OCI-LY7 (cell line): ENCODE measurements around the gene LMX1A. TPM values are rescaled to one million over a fixed set of nuclear protein-coding genes. Genes with fewer than 3 reads are reported as not detected.

ENCODE experiments used
- BruUV-seq: library from RNA; stranded (reverse); fragments of 400-500 nt; replicated peaks from 2 replicates; lab custom pipeline; 2021; lab: Mats Ljungman, UMichigan
- CTCF ChIA-PET: fragments of 300-600 bp; sonication (Branson Sonifier 250); formaldehyde crosslinking; loops from one replicate; lab custom pipeline; 2022; ENCODE audit warnings: antibody characterized with exemption; ENCODE audit not compliant: unreplicated experiment; lab: Charles Lee
- POLR2A ChIA-PET: fragments of 300-600 bp; sonication (Branson Sonifier 250); formaldehyde crosslinking; loops from one replicate; lab custom pipeline; 2022; ENCODE audit warnings: antibody characterized with exemption; lab: Charles Lee
- DNase-seq: peaks from one replicate; pipeline ENCODE4 v3.0.0-alpha.2; 2015; ENCODE audit warnings: low spot score
- H2AFZ ChIP-seq: fragments of 200-600 bp; sonication (generic), shearing (Covaris generic); 2 replicates; pipeline ENCODE4 v1.6.1; 2014; ENCODE audit warnings: mild to moderate bottlenecking, antibody characterized with exemption, low read length, moderate library complexity
- H3K27ac ChIP-seq: fragments of 200-600 bp; sonication (generic); 2 replicates; pipeline ENCODE4 v1.5.1; 2014; ENCODE audit warnings: mixed run types, low read depth, mild to moderate bottlenecking, moderate library complexity, low read length, inconsistent platforms; ENCODE audit not compliant: poor library complexity, severe bottlenecking
- H3K36me3 ChIP-seq: fragments of 200-600 bp; sonication (generic); 2 replicates; pipeline ENCODE4 v1.6.1; 2014; ENCODE audit warnings: mild to moderate bottlenecking, antibody characterized with exemption, low read length, moderate library complexity, mixed read lengths; ENCODE audit not compliant: insufficient read depth
- H3K4me1 ChIP-seq: fragments of 200-600 bp; sonication (generic); 2 replicates; pipeline ENCODE4 v1.5.1; 2014; ENCODE audit warnings: mild to moderate bottlenecking, low read length; ENCODE audit not compliant: insufficient read depth, poor library complexity, severe bottlenecking
- H3K4me2 ChIP-seq: fragments of 200-600 bp; sonication (generic); 2 replicates; pipeline ENCODE4 v1.6.1; 2014; ENCODE audit warnings: mild to moderate bottlenecking, low read length
- H3K4me3 ChIP-seq: fragments of 200-600 bp; sonication (generic); 2 replicates; pipeline ENCODE4 v1.5.1; 2014; ENCODE audit warnings: mild to moderate bottlenecking, low read depth, low read length; ENCODE audit not compliant: poor library complexity, severe bottlenecking
- H3K79me2 ChIP-seq: fragments of 200-600 bp; sonication (generic); 2 replicates; pipeline ENCODE4 v1.6.1; 2016; ENCODE audit warnings: low read depth, mild to moderate bottlenecking, low read length, moderate library complexity, mixed read lengths; ENCODE audit not compliant: insufficient read depth
- H3K9me2 ChIP-seq: fragments of 200-600 bp; sonication (generic); 2 replicates; pipeline ENCODE4 v1.6.1; 2016; ENCODE audit warnings: mild to moderate bottlenecking, low read length, mixed read lengths; ENCODE audit not compliant: insufficient read depth
- H3K9me3 ChIP-seq: fragments of 200-600 bp; sonication (generic); 2 replicates; pipeline ENCODE4 v1.6.1; 2014; ENCODE audit warnings: mild to moderate bottlenecking, mixed run types, low read length, mixed read lengths
- H4K20me1 ChIP-seq: fragments of 200-600 bp; sonication (generic); 2 replicates; pipeline ENCODE4 v1.6.1; 2014; ENCODE audit warnings: mild to moderate bottlenecking, antibody characterized with exemption, low read length, moderate library complexity, mixed read lengths; ENCODE audit not compliant: insufficient read depth
- EZH2phosphoT487 ChIP-seq: fragments of 200-600 bp; sonication (generic); IDR thresholded peaks from 2 replicates; pipeline ENCODE4 v1.6.1; 2018; ENCODE audit warnings: low read depth, borderline replicate concordance, mild to moderate bottlenecking, mixed run types, antibody characterized with exemption, low read length, moderate library complexity, mixed read lengths
- intact Hi-C: fragments of 100-400 bp; cut with micrococcal nuclease; formaldehyde crosslinking; loops from one replicate; pipeline ENCODE4 v1.10.0; 2022; ENCODE audit not compliant: unreplicated experiment
- total RNA-seq, 2 experiments: library from RNA; depleted of rRNA in 1 of 2; stranded (reverse); fragments of >200 nt in 1 of 2; shearing (Covaris generic) in 1 of 2; gene quantifications; 2 replicates each; pipeline ENCODE4 v1.2.3, GENCODE V29; 2014 to 2022
- TF ChIP-seq, protein P1 (sequence below): fragments of 200-600 bp; sonication (generic); conservative IDR thresholded peaks from 2 replicates; pipeline ENCODE4 v1.5.1; 2014; ENCODE audit warnings: mild to moderate bottlenecking, antibody characterized with exemption, low read length, moderate library complexity, mixed read lengths

LMX1A gene
- total RNA-seq, 2 experiments from 2014 or later: not detected

- Histone ChIP-seq H3K9me2 (no peaks in the 10 kb centered on the region), H3K4me2 (no peak overlapping the region), H2AFZ (no peak overlapping the region), H3K27ac (no peak overlapping the region), H3K9me3 (no peaks in the 10 kb centered on the region), H3K4me1 (no peaks in the 10 kb centered on the region), H3K36me3 (no peaks in the 10 kb centered on the region), H3K79me2 (no peaks in the 10 kb centered on the region), H4K20me1 (no peaks in the 10 kb centered on the region), H3K4me3 (no peak overlapping the region)
- CTCF ChIA-PET: no interaction called here
- no TSS peak for BruUV-seq
- no peak for DNase-seq
- POLR2A ChIA-PET: interaction anchor here (0.7 kb wide), 1 partner anchor 98 kb away, joined by 3 read pairs; no protein-coding TSS in a partner anchor
- no peak for TF ChIP-seq EZH2phosphoT487
- TF ChIP-seq, protein P1, sequence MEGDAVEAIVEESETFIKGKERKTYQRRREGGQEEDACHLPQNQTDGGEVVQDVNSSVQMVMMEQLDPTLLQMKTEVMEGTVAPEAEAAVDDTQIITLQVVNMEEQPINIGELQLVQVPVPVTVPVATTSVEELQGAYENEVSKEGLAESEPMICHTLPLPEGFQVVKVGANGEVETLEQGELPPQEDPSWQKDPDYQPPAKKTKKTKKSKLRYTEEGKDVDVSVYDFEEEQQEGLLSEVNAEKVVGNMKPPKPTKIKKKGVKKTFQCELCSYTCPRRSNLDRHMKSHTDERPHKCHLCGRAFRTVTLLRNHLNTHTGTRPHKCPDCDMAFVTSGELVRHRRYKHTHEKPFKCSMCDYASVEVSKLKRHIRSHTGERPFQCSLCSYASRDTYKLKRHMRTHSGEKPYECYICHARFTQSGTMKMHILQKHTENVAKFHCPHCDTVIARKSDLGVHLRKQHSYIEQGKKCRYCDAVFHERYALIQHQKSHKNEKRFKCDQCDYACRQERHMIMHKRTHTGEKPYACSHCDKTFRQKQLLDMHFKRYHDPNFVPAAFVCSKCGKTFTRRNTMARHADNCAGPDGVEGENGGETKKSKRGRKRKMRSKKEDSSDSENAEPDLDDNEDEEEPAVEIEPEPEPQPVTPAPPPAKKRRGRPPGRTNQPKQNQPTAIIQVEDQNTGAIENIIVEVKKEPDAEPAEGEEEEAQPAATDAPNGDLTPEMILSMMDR: no peak
- intact Hi-C loops: no loop called here
These were observed 121.2 kb downstream of the LMX1A start for GRCh38 chr1:165235155-165235776.

DNA sequence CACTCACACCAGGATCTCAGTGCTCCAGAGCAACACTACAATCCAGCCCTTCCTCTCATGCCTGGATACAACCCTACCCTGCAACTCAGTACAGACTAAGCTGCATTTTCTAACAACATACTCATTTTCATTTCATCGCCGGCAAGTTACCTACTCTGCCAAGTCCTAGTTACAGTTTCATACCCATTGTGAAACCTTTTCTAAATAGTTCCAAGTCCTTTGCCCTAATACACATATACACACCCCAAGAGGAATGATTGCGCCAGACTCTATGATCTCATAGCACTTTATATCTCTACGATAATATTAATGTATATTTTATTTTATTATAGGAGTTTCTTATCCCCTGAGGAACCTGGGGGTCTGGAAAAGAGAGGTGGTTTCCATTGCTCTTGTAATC is 122.4 kb downstream of the LMX1A start:
- no peak overlapping the region for H3K27ac ChIP-seq
- TF ChIP-seq EZH2phosphoT487: no peak
- TF ChIP-seq, protein P1: no peak
- no peak for DNase-seq
- H3K4me1 ChIP-seq: no peaks in the 10 kb centered on the region
- no peak overlapping the region for H3K4me3 ChIP-seq
- POLR2A ChIA-PET: no interaction called here
- BruUV-seq: no TSS peak
- no peaks in the 10 kb centered on the region for H3K9me3 ChIP-seq
- no peak overlapping the region for H2AFZ ChIP-seq
- H4K20me1 ChIP-seq: no peaks in the 10 kb centered on the region
- CTCF ChIA-PET: no interaction called here
- H3K4me2 ChIP-seq: no peak overlapping the region
- H3K79me2 ChIP-seq: no peaks in the 10 kb centered on the region
- no peaks in the 10 kb centered on the region for H3K36me3 ChIP-seq
- no peaks in the 10 kb centered on the region for H3K9me2 ChIP-seq
- intact Hi-C loops: no loop called here

DNA sequence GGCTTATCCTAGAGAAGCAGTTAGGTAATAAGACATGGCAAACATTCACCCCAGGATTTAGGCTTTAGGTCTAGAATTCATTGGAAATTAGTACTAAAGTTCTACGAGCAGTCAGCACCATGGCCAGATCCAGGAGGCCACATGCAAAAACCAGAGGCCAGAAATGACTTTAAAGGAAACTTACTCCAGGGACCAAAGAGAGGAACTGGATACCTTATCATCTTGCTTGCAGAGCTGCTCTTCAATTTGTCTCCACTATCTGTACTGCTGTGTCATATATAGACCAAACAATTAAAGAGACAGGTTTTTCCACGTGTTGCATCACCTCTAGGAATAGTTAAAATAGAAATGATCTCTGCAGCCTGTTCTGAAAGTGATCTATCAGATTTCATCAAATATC is 127.8 kb downstream of the LMX1A start:
- Histone ChIP-seq H4K20me1 (no peaks in the 10 kb centered on the region), H3K79me2 (no peaks in the 10 kb centered on the region), H3K9me3 (no peaks in the 10 kb centered on the region), H3K9me2 (no peaks in the 10 kb centered on the region), H3K27ac (no peak overlapping the region), H3K4me2 (no peak overlapping the region), H3K36me3 (no peaks in the 10 kb centered on the region), H2AFZ (no peak overlapping the region), H3K4me3 (no peak overlapping the region), H3K4me1 (no peaks in the 10 kb centered on the region)
- TF ChIP-seq, protein P1: no peak
- TF ChIP-seq EZH2phosphoT487: no peak
- no TSS peak for BruUV-seq
- intact Hi-C loops: no loop called here
- DNase-seq: no peak
- CTCF ChIA-PET: no interaction called here
- POLR2A ChIA-PET: interaction anchor here (0.6 kb wide), 1 partner anchor 211 kb away, joined by 4 read pairs; no protein-coding TSS in a partner anchor
